Stimulated activated naive CD8-positive, alpha-beta T cell treated with anti-CD3 and anti-CD28 coated beads, Interleukin-15, amount 100 ng/mL, for 72 hours (primary cell): Measurements from ENCODE around the gene NEB.

ENCODE experiments used
- ATAC-seq: fragments of 150-1000 bp; cut with Tn5 transposase; 2 replicates; pipeline ENCODE4 v1.10.0; 2021; ENCODE audit warnings: mild to moderate bottlenecking, moderate library complexity
- DNase-seq, 2 donors: peaks; one replicate each; pipeline ENCODE4 v3.0.0; 2021 to 2022
- H3K27ac Mint-ChIP-seq, 2 donors: one replicate each; pipeline ENCODE4 v1.8.0; 2022; ENCODE audit warnings: mild to moderate bottlenecking in 2 of 2, mixed read lengths in 2 of 2, moderate library complexity in 2 of 2
- H3K27me3 Mint-ChIP-seq: one replicate; pipeline ENCODE4 v1.8.0; 2022; ENCODE audit warnings: mixed read lengths
- H3K4me1 Mint-ChIP-seq: one replicate; pipeline ENCODE4 v1.8.0; 2022; ENCODE audit warnings: mild to moderate bottlenecking, mixed read lengths
- H3K4me3 Mint-ChIP-seq, 2 donors: one replicate each; pipeline ENCODE4 v1.8.0; 2022; ENCODE audit warnings: mild to moderate bottlenecking in 2 of 2, mixed read lengths in 2 of 2, moderate library complexity in 1 of 2
- H3K9me3 Mint-ChIP-seq, 2 donors: one replicate each; pipeline ENCODE4 v1.8.0; 2022; ENCODE audit warnings: mixed read lengths in 2 of 2

Gene NEB

DNA sequence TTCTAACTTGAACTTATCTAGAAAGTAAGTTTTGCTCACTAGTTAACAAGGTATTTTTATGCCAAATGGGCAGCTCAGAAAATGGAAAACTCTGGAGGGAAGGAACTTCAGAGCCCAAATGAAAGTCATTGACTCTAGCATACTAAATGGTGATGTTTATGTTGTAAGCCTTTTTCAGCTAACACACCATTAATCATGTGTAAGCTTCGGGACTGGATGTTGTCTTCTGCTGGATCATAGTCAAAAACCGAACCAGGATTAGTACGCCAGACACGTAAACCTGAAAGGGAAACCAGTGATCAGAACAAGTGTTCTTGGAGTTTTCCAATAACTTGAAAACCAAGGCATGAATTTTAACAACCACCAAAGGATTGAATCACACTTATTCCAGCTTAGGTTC is 242.8 kb downstream of the NEB start:
- H3K9me3 Mint-ChIP-seq = peaks cover 3% of the 10 kb centered on the region in 2 donors
- DNase-seq (no peak), ATAC-seq (no peak)
- no peak overlapping the region for H3K4me3 Mint-ChIP-seq
- no peak overlapping the region for H3K27ac Mint-ChIP-seq
- H3K4me1 Mint-ChIP-seq = no peaks in the 10 kb centered on the region
- no peaks in the 10 kb centered on the region for H3K27me3 Mint-ChIP-seq

- Mint-ChIP-seq H3K4me3 (no peak overlapping the region), H3K4me1 (peaks cover 9% of the 10 kb centered on the region), H3K27me3 (no peaks in the 10 kb centered on the region), H3K9me3 (peaks cover 15% of the 10 kb centered on the region in 2 donors), H3K27ac (no peak overlapping the region)
- DNase-seq (no peak), ATAC-seq (no peak)
Measured at GRCh38 chr2:151490276-151490675, 244.0 kb downstream of the NEB start.

GRCh38 chr2:151486053-151486452 is 248.2 kb downstream of the NEB start:
- Mint-ChIP-seq H3K27ac (no peak overlapping the region), H3K4me1 (peaks cover 29% of the 10 kb centered on the region), H3K9me3 (peaks cover 15 to 29% of the 10 kb centered on the region in 2 donors), H3K27me3 (no peaks in the 10 kb centered on the region), H3K4me3 (no peak overlapping the region)
- peak; percentile 58 for ATAC-seq
- no peak for DNase-seq

DNA sequence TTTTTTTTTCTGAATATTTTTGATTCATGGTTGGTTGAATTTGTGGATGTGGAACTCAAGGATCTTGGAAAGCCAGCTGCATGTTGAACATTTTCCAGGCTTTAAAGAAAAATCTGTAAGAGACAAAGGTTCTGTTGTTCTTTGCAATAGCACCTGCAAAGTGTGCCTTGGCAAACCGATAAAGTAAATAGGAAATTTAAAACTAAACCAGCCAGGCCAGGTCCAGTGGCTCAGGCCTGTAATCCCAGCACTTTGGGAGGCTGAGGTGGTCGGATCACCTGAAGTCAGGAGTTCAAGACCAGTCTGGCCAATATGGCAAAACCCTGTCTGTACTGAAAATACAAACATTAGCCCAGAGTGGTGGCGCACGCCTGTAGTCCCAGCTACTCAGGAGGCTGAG is 250.2 kb downstream of the NEB start:
- H3K4me1 Mint-ChIP-seq = peaks cover 31% of the 10 kb centered on the region
- peak overlapping the region in 1 of 2 donors; percentile 83 for H3K27ac Mint-ChIP-seq
- no peaks in the 10 kb centered on the region for H3K27me3 Mint-ChIP-seq
- ATAC-seq = no peak
- no peak overlapping the region for H3K4me3 Mint-ChIP-seq
- no peak for DNase-seq
- peaks cover 15 to 36% of the 10 kb centered on the region in 2 donors for H3K9me3 Mint-ChIP-seq

GRCh38 chr2:151483546-151483945 is 250.7 kb downstream of the NEB start:
- DNase-seq (no peak), ATAC-seq (no peak)
- no peaks in the 10 kb centered on the region for H3K27me3 Mint-ChIP-seq
- no peak overlapping the region for H3K4me3 Mint-ChIP-seq
- no peak overlapping the region for H3K27ac Mint-ChIP-seq
- peaks cover 15 to 36% of the 10 kb centered on the region in 2 donors for H3K9me3 Mint-ChIP-seq
- peaks cover 31% of the 10 kb centered on the region for H3K4me1 Mint-ChIP-seq

DNA sequence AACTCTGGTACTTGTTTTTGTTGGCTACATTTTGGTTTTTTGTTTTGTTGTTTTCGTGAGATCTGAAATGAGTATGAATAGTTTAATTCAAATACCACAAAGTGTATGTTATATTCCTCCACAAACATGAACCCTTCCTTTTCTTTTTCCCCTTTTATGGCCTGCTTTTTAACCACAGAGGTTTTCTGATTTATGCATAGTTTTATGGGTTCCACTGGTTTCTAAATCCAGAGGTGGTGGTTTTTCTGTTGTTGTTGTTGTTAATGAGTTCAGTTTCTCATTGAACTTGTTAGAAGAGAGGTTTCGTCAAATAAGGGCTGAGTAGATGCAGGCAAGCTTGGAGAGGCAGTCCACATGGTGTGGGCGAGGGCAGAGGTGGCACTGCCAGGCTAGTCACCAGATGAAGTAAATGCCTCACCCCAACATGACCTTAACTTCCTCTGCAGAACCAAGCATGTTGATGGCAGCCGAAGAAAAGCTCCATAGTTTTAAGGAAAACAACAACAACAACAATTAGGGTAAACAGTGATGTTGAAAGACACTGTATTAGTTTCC is 252.0 kb downstream of the NEB start:
- no peaks in the 10 kb centered on the region for H3K27me3 Mint-ChIP-seq
- H3K27ac Mint-ChIP-seq = peak overlapping the region in 1 of 2 donors; percentile 36
- DNase-seq (no peak), ATAC-seq (no peak)
- H3K9me3 Mint-ChIP-seq = peaks cover 15 to 36% of the 10 kb centered on the region in 2 donors
- H3K4me3 Mint-ChIP-seq = peak overlapping the region in 1 of 2 donors; percentile 26
- H3K4me1 Mint-ChIP-seq = peaks cover 31% of the 10 kb centered on the region

- peak; percentile 90 for ATAC-seq
- H3K27me3 Mint-ChIP-seq = no peaks in the 10 kb centered on the region
- H3K4me3 Mint-ChIP-seq = peak overlapping the region in 1 of 2 donors; percentile 26
- DNase-seq = peak; percentile 4 to 47
- peaks cover 15 to 36% of the 10 kb centered on the region in 2 donors for H3K9me3 Mint-ChIP-seq
- H3K4me1 Mint-ChIP-seq = peaks cover 31% of the 10 kb centered on the region
- H3K27ac Mint-ChIP-seq = no peak overlapping the region
Measured at GRCh38 chr2:151481744-151482143, 252.5 kb downstream of the NEB start.

- no peak overlapping the region for H3K27ac Mint-ChIP-seq
- ATAC-seq = no peak
- no peak overlapping the region for H3K4me3 Mint-ChIP-seq
- H3K4me1 Mint-ChIP-seq = peaks cover 14% of the 10 kb centered on the region
- no peak for DNase-seq
- H3K27me3 Mint-ChIP-seq = no peaks in the 10 kb centered on the region
- H3K9me3 Mint-ChIP-seq = peaks cover 0 to 20% of the 10 kb centered on the region in 2 donors
Measured at GRCh38 chr2:151478011-151478410, 256.3 kb downstream of the NEB start.

DNA sequence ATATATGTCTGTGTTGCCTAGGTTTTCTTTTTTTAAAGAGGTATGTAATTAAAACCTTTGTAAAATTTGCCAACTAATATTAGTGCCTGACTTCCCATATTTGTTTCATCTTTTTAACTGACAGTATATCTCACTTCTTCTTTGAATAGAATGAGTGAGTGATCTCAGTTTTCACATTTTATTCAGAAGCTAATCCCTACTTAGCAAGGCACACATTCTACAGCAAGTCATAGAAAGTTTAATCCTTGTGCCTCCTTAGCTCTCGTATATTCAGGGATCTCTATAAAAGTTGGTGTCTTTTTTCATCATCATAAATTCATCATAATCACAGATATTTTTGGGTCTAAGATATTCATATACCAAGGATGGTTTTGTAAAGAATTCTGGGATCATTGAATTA is 258.0 kb downstream of the NEB start:
- ATAC-seq (no peak), DNase-seq (no peak)
- no peak overlapping the region for H3K4me3 Mint-ChIP-seq
- H3K27me3 Mint-ChIP-seq = no peaks in the 10 kb centered on the region
- peaks cover 0 to 10% of the 10 kb centered on the region in 2 donors for H3K9me3 Mint-ChIP-seq
- H3K4me1 Mint-ChIP-seq = peaks cover 13% of the 10 kb centered on the region
- no peak overlapping the region for H3K27ac Mint-ChIP-seq

DNA sequence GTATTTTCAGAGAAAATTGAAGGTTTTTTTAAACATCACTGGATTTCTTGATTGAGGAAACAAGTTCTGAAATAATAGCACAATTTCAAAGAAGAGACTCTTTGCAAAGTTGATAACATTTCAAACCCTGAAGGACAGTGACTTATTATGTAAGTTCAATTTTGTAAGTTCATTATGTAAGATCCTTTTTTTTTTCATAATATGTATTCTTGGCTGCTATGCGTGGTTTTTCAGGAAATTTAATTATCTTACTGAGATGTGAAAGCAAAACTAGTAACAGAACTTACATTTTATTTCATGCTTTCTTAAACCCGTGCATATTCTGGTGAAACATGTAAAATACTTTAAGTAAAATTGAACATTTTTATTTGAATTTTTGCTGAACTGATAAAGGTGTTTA is 259.2 kb downstream of the NEB start:
- DNase-seq = no peak
- H3K27me3 Mint-ChIP-seq = no peaks in the 10 kb centered on the region
- H3K4me3 Mint-ChIP-seq = no peak overlapping the region
- H3K27ac Mint-ChIP-seq = no peak overlapping the region
- ATAC-seq = no peak
- peaks cover 9% of the 10 kb centered on the region for H3K4me1 Mint-ChIP-seq
- H3K9me3 Mint-ChIP-seq = peaks cover 0 to 2% of the 10 kb centered on the region in 2 donors

GRCh38 chr2:151472966-151473365 is 261.3 kb downstream of the NEB start:
- ATAC-seq = no peak
- Mint-ChIP-seq H3K4me3 (no peak overlapping the region), H3K27me3 (no peaks in the 10 kb centered on the region), H3K9me3 (no peaks in the 10 kb centered on the region), H3K27ac (no peak overlapping the region), H3K4me1 (peaks cover 9% of the 10 kb centered on the region)
- no peak for DNase-seq

DNA sequence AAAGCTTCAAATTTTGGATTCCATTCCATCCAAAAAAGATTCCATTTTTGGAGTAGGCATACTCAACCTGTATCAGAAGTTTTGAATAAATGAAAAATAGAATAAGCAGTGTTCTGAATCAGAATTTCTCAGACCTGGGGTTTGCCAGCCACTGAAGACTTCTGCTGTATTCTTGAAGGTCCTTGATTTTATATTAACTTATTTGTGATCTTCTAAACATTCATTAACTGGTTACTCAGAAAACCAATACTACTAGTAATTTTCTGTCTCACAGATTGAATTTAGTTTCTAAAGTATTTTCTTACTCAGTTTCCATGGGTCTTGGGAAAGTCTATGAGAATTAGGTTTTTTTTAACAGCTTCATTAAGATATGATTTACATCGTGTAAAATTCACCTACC is 263.7 kb downstream of the NEB start:
- H3K27ac Mint-ChIP-seq = no peak overlapping the region
- peaks cover 9% of the 10 kb centered on the region for H3K4me1 Mint-ChIP-seq
- ATAC-seq (no peak), DNase-seq (no peak)
- no peak overlapping the region for H3K4me3 Mint-ChIP-seq
- no peaks in the 10 kb centered on the region for H3K9me3 Mint-ChIP-seq
- H3K27me3 Mint-ChIP-seq = no peaks in the 10 kb centered on the region

- DNase-seq (no peak), ATAC-seq (no peak)
- Mint-ChIP-seq H3K9me3 (no peaks in the 10 kb centered on the region), H3K27me3 (no peaks in the 10 kb centered on the region), H3K4me3 (no peak overlapping the region), H3K4me1 (peaks cover 4% of the 10 kb centered on the region), H3K27ac (no peak overlapping the region)
Measured at GRCh38 chr2:151465771-151466170, 268.5 kb downstream of the NEB start.

DNA sequence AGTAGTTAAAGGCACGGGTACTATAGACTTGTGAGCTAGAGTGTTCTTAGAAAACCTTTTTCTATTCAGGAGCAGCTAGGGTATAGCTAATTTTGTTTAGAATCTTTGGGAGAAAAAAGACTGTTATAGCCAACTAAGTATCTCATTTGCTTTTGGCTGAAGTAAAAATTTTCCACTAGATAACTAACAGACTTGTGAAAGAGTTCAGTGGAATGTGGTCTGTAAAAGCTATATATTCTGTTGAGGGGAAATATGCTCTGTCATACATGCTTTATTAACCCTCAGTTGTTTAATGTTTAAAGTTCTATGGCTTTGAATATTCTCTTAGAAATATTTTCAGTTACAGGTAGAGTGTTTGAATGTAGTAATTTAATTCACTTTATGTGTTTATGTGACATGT is 274.9 kb downstream of the NEB start:
- no peak for ATAC-seq
- Mint-ChIP-seq H3K27me3 (no peaks in the 10 kb centered on the region), H3K4me3 (no peak overlapping the region), H3K27ac (no peak overlapping the region), H3K9me3 (no peaks in the 10 kb centered on the region), H3K4me1 (no peaks in the 10 kb centered on the region)
- no peak for DNase-seq

DNA sequence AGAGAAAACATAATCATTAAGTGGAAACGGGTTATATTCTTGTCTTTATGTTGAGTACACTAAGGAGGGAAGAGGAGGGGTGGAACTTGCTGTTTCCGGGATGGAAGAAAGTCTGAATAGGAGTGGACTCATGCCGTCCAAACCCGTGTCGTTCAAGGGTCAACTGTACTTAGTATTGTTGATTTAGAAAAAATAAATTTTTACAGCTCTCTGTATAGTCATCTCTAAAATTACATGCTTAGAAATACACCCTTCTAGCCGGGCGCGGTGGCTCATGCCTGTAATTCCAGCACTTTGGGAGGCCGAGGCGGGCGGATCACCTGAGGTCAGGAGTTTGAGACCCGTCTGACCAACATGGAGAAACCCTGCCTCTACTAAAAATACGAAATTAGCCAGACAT is 295.1 kb downstream of the NEB start:
- ATAC-seq = no peak
- DNase-seq = no peak
- Mint-ChIP-seq H3K27ac (no peak overlapping the region), H3K4me1 (no peaks in the 10 kb centered on the region), H3K27me3 (no peaks in the 10 kb centered on the region), H3K9me3 (no peaks in the 10 kb centered on the region), H3K4me3 (no peak overlapping the region)

DNA sequence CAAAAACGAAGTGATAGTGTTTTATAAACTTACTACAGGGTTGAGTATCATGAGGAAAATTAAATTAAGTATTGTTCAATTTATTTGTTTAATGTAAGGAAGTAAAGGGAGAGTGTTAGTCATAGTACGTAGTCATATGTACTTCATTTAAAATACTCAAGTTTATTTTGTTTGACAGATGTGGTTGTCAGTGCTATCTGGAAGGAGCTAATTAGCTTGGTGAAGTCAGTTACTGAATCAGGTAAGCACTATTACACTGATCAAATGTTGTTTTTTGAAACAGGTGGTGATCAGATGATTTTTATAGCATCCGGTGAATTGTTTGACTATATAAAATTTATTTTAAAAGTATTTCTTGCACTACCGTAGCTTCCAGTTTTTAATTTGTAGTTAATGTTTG is 295.8 kb downstream of the NEB start:
- no peaks in the 10 kb centered on the region for H3K27me3 Mint-ChIP-seq
- no peaks in the 10 kb centered on the region for H3K9me3 Mint-ChIP-seq
- no peak for ATAC-seq
- H3K27ac Mint-ChIP-seq = peak overlapping the region in 1 of 2 donors; percentile 59
- no peak overlapping the region for H3K4me3 Mint-ChIP-seq
- DNase-seq = no peak
- H3K4me1 Mint-ChIP-seq = no peaks in the 10 kb centered on the region

GRCh38 chr2:151437630-151438029 is 296.6 kb downstream of the NEB start:
- Mint-ChIP-seq H3K9me3 (no peaks in the 10 kb centered on the region), H3K27me3 (no peaks in the 10 kb centered on the region), H3K27ac (no peak overlapping the region), H3K4me3 (no peak overlapping the region), H3K4me1 (no peaks in the 10 kb centered on the region)
- peak; percentile 48 for ATAC-seq
- peak in 1 of 2 donors; percentile 3 for DNase-seq
